ENCODE data around the gene ABCA3. TPM values are rescaled to one million over a fixed set of nuclear protein-coding genes. Genes with fewer than 3 reads are reported as not detected.
"Not testable (repeated sequence)": the region's sequence is repeated elsewhere in the genome, so short reads cannot be mapped to it uniquely, and the experiment has no call there.

ABCA3 gene
- total RNA-seq, 2 donors from 2014 or later = 3.3 to 3.5 TPM

GRCh38 chr16:2386990-2387389 lies 46.5 kb upstream of the ABCA3 start:
- no peak overlapping the region for H3K27ac Mint-ChIP-seq
- H3K36me3 Mint-ChIP-seq (ENCODE audit: low read depth) = no peaks in the 10 kb centered on the region
- H3K4me3 ChIP-seq (ENCODE audit: low read length) = no peak overlapping the region

GRCh38 chr16:2385982-2386381 lies 45.5 kb upstream of the ABCA3 start:
- not testable (repeated sequence) for H3K27me3 ChIP-seq (ENCODE audit: control insufficient read depth, insufficient read depth, low read length, poor library complexity, severe bottlenecking); H3K36me3 Mint-ChIP-seq (ENCODE audit: low read depth); H3K27ac ChIP-seq (ENCODE audit: low read depth, low read length); H3K36me3 ChIP-seq (ENCODE audit: control insufficient read depth, insufficient read depth, low read length); H3K4me1 ChIP-seq (ENCODE audit: control insufficient read depth, insufficient read depth, low read length); H3K4me1 Mint-ChIP-seq; H3K9me3 ChIP-seq (ENCODE audit: control insufficient read depth, low read length); H3K27me3 Mint-ChIP-seq (ENCODE audit: insufficient read depth); H3K4me3 Mint-ChIP-seq; H3K9ac ChIP-seq (ENCODE audit: extremely low read depth, low read length, poor library complexity, severe bottlenecking); H3K27ac Mint-ChIP-seq; H3K4me3 ChIP-seq (ENCODE audit: low read length)
- peaks cover 17% of the 10 kb centered on the region for H3K9me3 Mint-ChIP-seq
- WGBS, 2 experiments (ENCODE audit: insufficient coverage in 1 of 2, insufficient read length in 1 of 2) = 90 to 92% methylated on average over 18 to 19 of the region's 19 CpGs
- DNase-seq = peak; percentile 50

More at GRCh38 chr16:2386990-2387389, 46.5 kb upstream of the ABCA3 start:
- Histone ChIP-seq H3K9me3 (ENCODE audit: control insufficient read depth, low read length) (peaks cover 6% of the 10 kb centered on the region), H3K27me3 (ENCODE audit: control insufficient read depth, insufficient read depth, low read length, poor library complexity, severe bottlenecking) (no peaks in the 10 kb centered on the region), H3K27ac (ENCODE audit: low read depth, low read length) (no peak overlapping the region), H3K4me1 (ENCODE audit: control insufficient read depth, insufficient read depth, low read length) (no peaks in the 10 kb centered on the region), H3K9ac (ENCODE audit: extremely low read depth, low read length, poor library complexity, severe bottlenecking) (no peak overlapping the region), H3K36me3 (ENCODE audit: control insufficient read depth, insufficient read depth, low read length) (no peaks in the 10 kb centered on the region)
- peak; percentile 80 for DNase-seq
- Mint-ChIP-seq H3K9me3 (peaks cover 17% of the 10 kb centered on the region), H3K27me3 (ENCODE audit: insufficient read depth) (no peaks in the 10 kb centered on the region), H3K4me1 (no peaks in the 10 kb centered on the region), H3K4me3 (no peak overlapping the region)
- 17 to 35% methylated on average over 3 of the region's 3 CpGs for WGBS, 2 experiments (ENCODE audit: insufficient coverage in 1 of 2, insufficient read length in 1 of 2)
- TF ChIP-seq CTCF (conservative IDR thresholded peaks at IDR 0.05) = peak; percentile 77

DNA sequence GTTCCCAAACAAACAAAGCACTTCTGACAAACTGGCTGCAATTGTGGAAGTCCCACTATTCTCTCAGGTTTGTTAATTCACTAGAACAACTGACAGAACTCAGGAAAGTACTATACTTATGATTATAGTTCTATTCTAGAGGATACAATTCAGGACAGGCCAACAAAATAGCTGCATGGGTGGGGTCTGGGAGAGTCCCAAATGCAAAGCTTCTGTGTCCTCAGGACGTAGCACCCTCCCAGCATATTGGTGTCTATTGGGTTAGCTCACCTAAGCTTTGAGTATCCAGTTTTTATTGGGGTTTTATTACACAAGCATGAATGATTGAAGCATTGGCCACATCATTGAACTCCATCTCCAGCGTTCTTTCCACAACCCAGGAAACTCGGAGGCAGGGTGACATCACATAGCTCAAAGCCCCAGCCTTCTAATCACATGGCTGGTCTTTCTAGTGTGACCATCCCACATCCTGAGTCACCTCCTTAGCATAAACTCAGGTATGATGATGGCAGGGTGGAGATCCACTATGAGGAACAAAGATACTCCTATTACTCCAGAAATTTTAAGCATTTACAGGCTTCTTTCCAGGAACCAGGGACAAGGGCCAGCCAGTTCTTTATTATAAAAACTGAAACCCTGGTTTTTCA lies 44.8 kb upstream of the ABCA3 start:
- Mint-ChIP-seq H3K4me3 (no peak overlapping the region), H3K9me3 (peaks cover 17% of the 10 kb centered on the region), H3K4me1 (no peaks in the 10 kb centered on the region), H3K27ac (no peak overlapping the region), H3K27me3 (ENCODE audit: insufficient read depth) (no peaks in the 10 kb centered on the region), H3K36me3 (ENCODE audit: low read depth) (no peaks in the 10 kb centered on the region)
- Histone ChIP-seq H3K4me1 (ENCODE audit: control insufficient read depth, insufficient read depth, low read length) (no peaks in the 10 kb centered on the region), H3K27ac (ENCODE audit: low read depth, low read length) (no peak overlapping the region), H3K27me3 (ENCODE audit: control insufficient read depth, insufficient read depth, low read length, poor library complexity, severe bottlenecking) (no peaks in the 10 kb centered on the region), H3K9ac (ENCODE audit: extremely low read depth, low read length, poor library complexity, severe bottlenecking) (no peak overlapping the region), H3K4me3 (ENCODE audit: low read length) (no peak overlapping the region), H3K9me3 (ENCODE audit: control insufficient read depth, low read length) (peaks cover 6% of the 10 kb centered on the region), H3K36me3 (ENCODE audit: control insufficient read depth, insufficient read depth, low read length) (no peaks in the 10 kb centered on the region)
- 81% methylated on average over 3 of the region's 3 CpGs; no CpG with 5 or more reads in 1 of the 2 experiments for WGBS, 2 experiments (ENCODE audit: insufficient coverage in 1 of 2, insufficient read length in 1 of 2)
- no peak for TF ChIP-seq CTCF (conservative IDR thresholded peaks at IDR 0.05)
- peak; percentile 49 for DNase-seq

DNA sequence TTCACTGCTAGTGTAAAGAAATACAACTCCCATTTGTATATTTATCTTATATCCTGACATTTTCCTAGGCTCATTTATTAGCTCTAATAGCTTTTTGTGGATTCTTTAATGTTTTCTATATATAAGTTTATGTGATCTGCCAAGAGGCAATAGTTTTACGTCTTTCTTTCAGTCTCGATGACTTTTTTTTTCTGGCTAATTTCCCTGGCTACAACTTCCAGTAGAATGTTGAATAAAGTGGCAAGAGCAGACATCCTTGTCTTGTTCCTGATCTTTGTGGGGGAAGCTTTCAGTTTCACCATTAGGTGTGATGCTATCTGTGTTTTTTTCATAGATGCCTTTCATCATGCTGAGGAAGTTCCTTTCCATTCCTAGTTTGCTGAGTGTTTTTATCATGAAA lies 43.9 kb upstream of the ABCA3 start:
- no peaks in the 10 kb centered on the region for H3K36me3 Mint-ChIP-seq (ENCODE audit: low read depth)
- no peaks in the 10 kb centered on the region for H3K36me3 ChIP-seq (ENCODE audit: control insufficient read depth, insufficient read depth, low read length)
- no peak overlapping the region for H3K4me3 ChIP-seq (ENCODE audit: low read length)
- no peak overlapping the region for H3K27ac ChIP-seq (ENCODE audit: low read depth, low read length)
- H3K9ac ChIP-seq (ENCODE audit: extremely low read depth, low read length, poor library complexity, severe bottlenecking) = no peak overlapping the region
- H3K27ac Mint-ChIP-seq = no peak overlapping the region
- H3K4me3 Mint-ChIP-seq = no peak overlapping the region
- 67% methylated on average over 2 of the region's 2 CpGs; no CpG with 5 or more reads in 1 of the 2 experiments for WGBS, 2 experiments (ENCODE audit: insufficient coverage in 1 of 2, insufficient read length in 1 of 2)
- TF ChIP-seq CTCF (conservative IDR thresholded peaks at IDR 0.05) = no peak
- H3K9me3 ChIP-seq (ENCODE audit: control insufficient read depth, low read length) = peaks cover 6% of the 10 kb centered on the region
- DNase-seq = no peak
- H3K9me3 Mint-ChIP-seq = peaks cover 13% of the 10 kb centered on the region
- peaks cover 3% of the 10 kb centered on the region for H3K27me3 Mint-ChIP-seq (ENCODE audit: insufficient read depth)
- no peaks in the 10 kb centered on the region for H3K27me3 ChIP-seq (ENCODE audit: control insufficient read depth, insufficient read depth, low read length, poor library complexity, severe bottlenecking)
- H3K4me1 ChIP-seq (ENCODE audit: control insufficient read depth, insufficient read depth, low read length) = no peaks in the 10 kb centered on the region
- H3K4me1 Mint-ChIP-seq = no peaks in the 10 kb centered on the region
